HG03354 (cell line): ENCODE measurements around the gene THOC2.
"Not testable (repeated sequence)": the region's sequence is repeated elsewhere in the genome, so short reads cannot be mapped to it uniquely, and the experiment has no call there.

ENCODE experiments used
- ATAC-seq: cut with Tn5 transposase; IDR thresholded peaks from one replicate; pipeline ENCODE4 v1.9.1; 2021; ENCODE audit warnings: mild to moderate bottlenecking; ENCODE audit not compliant: unreplicated experiment, poor library complexity, severe bottlenecking

Gene THOC2

GRCh38 chrX:123736333-123736921 is 3.6 kb upstream of the THOC2 start:
- no peak for ATAC-seq

DNA sequence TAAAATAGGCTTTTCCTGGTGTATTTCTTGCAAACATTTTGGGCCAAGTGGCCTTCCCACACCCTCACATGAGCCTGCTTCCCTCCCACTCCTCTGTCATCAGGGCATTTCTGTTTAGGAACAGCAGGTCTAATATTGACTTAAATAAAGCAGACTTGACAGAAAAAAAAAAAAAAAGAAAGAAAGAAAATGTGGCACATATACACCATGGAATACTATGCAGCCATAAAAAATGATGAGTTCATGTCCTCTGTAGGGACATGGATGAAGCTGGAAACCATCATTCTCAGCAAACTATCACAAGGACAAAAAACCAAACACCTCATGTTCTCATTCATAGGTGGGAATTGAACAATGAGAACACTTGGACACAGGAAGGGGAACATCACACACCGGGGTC is 2.3 kb upstream of the THOC2 start:
- not testable (repeated sequence) for ATAC-seq

DNA sequence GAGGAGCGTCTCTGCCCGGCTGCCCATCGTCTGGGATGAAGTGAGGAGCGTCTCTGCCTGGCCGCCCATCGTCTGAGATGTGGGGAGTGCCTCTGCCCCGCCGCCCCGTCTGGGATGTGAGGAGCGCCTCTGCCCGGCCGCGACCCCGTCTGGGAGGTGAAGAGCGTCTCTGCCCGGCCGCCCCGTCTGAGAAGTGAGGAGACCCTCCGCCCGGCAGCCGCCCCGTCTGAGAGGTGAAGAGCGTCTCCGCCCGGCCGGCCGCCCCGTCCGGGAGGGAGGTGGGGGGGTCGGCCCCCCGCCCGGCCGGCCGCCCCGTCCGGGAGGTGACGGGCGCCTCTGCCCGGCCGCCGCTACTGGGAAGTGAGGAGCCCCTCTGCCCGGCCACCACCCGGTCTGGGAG is 1.2 kb upstream of the THOC2 start:
- not testable (repeated sequence) for ATAC-seq

DNA sequence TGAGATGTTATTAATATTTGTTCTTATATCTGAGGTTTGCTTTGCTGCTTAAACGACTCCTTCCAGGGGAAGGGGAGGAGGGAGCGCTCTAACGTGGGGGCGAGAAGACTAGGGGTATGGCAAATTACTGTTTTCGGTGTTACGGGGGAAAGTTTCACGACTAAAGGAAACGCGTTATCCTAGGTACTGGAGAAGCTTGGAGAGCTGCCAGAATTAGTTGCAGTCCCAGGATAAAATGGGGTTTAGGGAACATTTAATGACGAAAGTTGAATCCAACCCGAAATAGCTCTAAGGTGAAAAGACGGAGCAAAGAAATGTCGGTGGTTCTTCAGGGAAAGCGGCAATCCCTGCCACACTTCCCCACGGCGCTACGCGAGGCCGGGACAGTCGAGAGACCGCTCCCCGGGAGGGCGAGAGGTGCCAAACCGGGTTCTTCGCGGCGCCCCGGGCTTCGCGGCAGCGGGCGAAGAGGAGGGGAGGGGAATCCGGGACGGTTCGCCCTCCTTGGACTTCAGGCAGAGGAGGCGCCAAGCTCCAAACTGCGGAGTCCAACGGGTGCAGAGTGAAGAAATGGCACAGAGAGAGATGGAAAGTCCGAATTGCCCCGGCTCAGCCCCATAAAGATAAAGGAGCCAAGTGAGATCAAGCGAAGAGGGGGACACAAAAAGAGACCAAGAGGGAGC is 724 bp downstream of the THOC2 start:
- ATAC-seq: peak; percentile 20

DNA sequence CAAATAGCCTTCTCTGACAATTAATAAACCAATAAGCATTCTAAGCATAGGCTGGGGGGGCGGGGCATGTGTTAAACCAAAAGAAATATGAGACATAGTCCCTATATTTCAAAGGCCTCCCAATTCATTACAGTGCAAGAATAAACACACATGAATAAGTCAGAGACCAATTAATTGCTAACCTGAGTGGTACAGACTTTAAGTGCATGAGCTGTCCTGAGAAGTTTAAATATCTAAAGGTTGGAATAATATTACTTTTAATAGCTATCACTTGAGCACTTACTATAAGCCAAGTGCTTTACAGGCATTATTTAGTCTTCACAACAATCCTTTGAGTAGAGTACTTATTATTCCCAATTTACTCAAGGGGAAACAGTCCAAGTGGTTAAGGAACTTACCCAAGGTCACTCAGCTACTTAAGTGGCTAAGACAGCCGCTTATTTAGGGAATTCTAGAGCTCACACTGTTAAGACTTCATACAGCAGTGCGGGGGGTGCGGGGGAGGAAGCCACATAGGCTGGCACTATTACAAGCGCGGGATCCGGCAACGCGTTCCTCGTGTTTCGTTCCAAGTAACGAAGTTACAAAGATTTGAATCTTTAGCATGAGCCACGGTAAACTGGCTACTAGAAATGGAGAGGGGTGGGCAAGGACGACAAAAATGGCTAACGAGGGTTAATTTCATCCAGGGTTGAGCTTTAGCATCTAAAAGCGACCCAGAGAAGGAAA is 1.4 kb downstream of the THOC2 start:
- no peak for ATAC-seq

GRCh38 chrX:123728554-123728953 is 4.3 kb downstream of the THOC2 start:
- no peak for ATAC-seq

DNA sequence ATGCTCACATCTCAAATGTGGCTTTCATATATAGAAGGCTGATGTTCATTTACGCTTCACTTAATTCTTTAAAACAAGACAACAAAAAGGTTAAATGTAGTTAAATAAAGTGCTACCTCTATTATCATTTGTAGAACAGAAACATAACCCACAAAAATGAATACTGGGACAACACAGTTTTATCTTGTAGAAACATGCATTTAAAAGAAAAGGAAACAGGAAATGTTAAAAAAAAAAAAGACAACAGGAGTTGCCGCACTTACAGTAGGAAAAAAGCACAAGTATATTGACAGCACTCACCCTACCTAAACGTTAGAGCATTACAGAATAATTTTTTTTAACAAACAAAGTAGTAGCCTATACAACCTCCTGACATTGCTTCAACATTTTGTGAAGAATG is 4.8 kb downstream of the THOC2 start:
- no peak for ATAC-seq

GRCh38 chrX:123722193-123722592 is 10.7 kb downstream of the THOC2 start:
- not testable (repeated sequence) for ATAC-seq

GRCh38 chrX:123720486-123720885 is 12.4 kb downstream of the THOC2 start:
- ATAC-seq: no peak

GRCh38 chrX:123713841-123714240 is 19.0 kb downstream of the THOC2 start:
- ATAC-seq: no peak

DNA sequence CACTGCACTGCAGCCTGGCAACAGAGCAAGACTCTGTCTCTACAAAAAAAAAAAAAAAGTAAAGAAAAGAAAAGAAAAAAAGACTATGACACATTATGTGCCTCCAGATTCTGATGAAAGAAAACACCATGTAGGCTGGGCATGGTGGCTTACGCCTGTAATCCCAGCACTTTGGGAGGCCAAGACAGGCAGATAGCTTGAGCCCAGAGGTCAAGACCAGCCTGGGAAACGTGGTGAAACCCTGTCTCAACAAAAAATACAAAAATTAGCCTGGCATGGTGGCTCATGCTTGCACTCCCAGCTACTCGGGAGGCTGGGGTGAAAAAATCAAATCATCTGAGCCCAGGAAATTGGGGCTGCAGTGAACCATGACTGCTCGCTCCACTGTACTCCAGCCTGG is 19.4 kb downstream of the THOC2 start:
- ATAC-seq: no peak

- ATAC-seq: not testable (repeated sequence)
These were observed 21.7 kb downstream of the THOC2 start for GRCh38 chrX:123711201-123711600.

GRCh38 chrX:123704781-123705180 is 28.1 kb downstream of the THOC2 start:
- ATAC-seq: no peak

DNA sequence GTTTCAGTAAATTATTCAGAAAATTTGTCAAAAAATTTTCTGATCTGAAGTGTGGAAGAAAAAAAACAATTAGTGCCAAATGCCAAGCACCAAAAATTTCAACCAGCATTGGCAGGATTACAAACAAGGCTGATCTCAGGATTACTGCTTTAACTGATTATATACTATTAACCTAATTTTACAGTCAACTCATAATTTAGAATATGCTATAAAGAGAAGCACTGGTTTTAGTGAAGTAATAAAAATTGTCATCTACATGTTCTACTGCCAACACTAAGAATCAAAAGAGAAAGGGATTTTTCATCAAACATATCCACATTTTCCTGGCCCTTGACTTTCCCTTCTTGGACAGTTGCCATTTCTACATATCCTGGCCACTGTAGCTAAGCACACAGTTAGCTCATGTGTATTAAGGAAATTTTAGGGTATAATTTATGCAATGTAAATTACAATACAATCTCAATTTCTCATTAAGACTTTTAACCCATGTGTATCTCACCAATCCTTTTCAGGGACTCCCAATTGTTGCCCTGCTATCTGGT is 33.8 kb downstream of the THOC2 start:
- ATAC-seq: no peak

GRCh38 chrX:123696334-123696733 is 36.5 kb downstream of the THOC2 start:
- ATAC-seq: no peak

DNA sequence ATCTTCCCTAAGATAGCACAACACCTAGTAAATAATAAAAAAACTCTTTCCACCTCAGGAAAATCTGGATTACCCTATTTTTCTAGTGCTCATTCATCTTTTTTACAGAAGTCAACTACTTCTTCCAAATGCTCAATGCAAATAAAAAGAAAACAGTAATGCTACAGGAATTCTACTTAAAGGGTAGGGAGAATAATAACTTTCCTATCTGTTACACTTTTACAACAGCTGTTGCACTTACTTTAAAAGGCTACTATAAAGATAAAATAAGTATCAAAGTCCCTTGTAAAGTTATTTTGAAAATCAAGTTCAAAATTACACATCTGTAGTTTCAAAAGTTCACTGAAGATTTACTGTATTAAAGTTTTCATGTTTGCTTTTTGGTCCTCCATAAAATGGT is 37.6 kb downstream of the THOC2 start:
- no peak for ATAC-seq

- no peak for ATAC-seq
These were observed 41.1 kb downstream of the THOC2 start for GRCh38 chrX:123691776-123692175.

- ATAC-seq: no peak
These were observed 44.3 kb downstream of the THOC2 start for GRCh38 chrX:123688524-123688923.

GRCh38 chrX:123685232-123685631 is 47.6 kb downstream of the THOC2 start:
- ATAC-seq: no peak

- no peak for ATAC-seq
These were observed 50.7 kb downstream of the THOC2 start for GRCh38 chrX:123682186-123682585.
